Activated T-cell treated with anti-CD3 and anti-CD28 coated beads, Interleukin-2, amount 50 U/mL, for 4 hours (primary cell): ENCODE measurements around the gene INPP5K. TPM values are rescaled to one million over a fixed set of nuclear protein-coding genes. Genes with fewer than 3 reads are reported as not detected.

ENCODE experiments used
- ATAC-seq, 2 donors: fragments of 200-7000 bp; cut with Tn5 transposase; one replicate each; pipeline ENCODE4 v1.10.0; 2021
- DNase-seq: peaks from one replicate; pipeline ENCODE4 v3.0.0-alpha.2; 2020
- H3K27me3 Mint-ChIP-seq: one replicate; pipeline ENCODE4 v1.8.0; 2021; ENCODE audit warnings: low read depth, mixed read lengths
- H3K36me3 Mint-ChIP-seq: one replicate; pipeline ENCODE4 v1.8.0; 2022; ENCODE audit warnings: mixed read lengths; ENCODE audit not compliant: insufficient read depth
- H3K4me1 Mint-ChIP-seq: one replicate; pipeline ENCODE4 v1.8.0; 2021; ENCODE audit warnings: low read depth, mixed read lengths
- H3K4me3 Mint-ChIP-seq: one replicate; pipeline ENCODE4 v1.8.0; 2021; ENCODE audit warnings: mild to moderate bottlenecking, moderate library complexity, mixed read lengths
- H3K9me3 Mint-ChIP-seq: one replicate; pipeline ENCODE4 v1.8.0; 2021; ENCODE audit warnings: mixed read lengths
- total RNA-seq, 3 donors: library from RNA; stranded (reverse); gene quantifications; one replicate each; pipeline ENCODE4 v1.2.1, GENCODE V29; 2021

INPP5K gene
- total RNA-seq, 3 donors from 2014 or later = 21.6 to 30.0 (median 22.8) TPM

DNA sequence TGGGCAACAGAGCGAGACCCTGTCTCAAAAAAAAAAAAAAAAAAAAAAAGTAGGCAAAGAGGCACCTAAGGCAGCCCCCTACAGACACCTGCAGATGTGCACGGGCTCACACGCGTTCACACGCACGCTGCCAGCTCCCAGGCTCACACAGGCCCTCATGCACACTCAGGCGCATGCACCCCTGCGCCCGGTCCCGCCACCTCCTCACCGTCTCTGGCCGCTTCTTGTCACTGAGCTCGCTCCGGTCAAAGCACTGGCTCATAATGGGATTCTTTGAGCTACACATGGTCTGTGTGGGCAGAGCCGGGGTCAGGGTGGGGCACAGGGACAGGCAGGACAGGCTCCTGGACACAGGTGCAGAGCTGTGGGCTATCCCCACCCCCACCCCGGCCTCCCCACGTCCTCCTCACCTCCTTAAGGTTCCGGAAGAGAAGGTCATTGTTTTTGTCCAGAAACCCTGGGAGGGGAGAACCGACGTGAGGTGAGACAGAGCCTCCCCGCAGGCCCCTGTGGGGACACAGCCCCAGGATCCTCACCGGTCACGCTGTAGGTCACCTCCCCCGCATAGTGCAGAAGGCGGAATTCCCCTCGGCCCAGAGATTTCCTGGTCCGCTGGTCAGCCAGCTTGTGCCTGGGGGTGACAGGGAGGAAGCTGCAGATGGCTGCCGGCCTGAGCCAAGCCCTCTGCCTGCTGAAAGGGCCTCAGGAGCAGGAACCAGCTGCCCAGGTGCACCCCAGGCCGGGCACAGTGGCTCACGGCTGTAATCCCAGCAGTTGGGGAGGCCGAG, 41.8 kb downstream of the INPP5K start:
- Mint-ChIP-seq H3K4me3 (no peak overlapping the region), H3K27me3 (no peaks in the 10 kb centered on the region), H3K4me1 (peaks cover 19% of the 10 kb centered on the region), H3K36me3 (peaks cover 5% of the 10 kb centered on the region), H3K9me3 (no peaks in the 10 kb centered on the region)
- no peak for ATAC-seq
- DNase-seq = no peak

DNA sequence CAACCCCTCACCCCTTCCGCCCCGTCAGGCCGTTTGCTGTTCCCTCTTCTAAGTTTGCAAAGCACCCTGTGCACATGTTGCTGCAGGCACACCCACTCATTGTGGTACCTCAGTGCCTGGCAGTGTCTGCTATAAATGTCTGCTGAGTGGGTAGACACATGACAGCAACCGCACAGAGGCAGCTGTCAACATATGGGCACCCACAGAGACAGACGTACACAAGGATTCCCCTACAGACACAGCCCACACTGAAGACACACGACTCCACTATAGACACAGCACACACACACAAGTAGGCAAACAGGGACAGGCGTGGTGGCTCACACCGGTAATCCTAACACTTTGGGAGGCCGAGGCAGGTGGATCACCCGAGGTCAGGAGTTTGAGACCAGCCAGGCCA, 42.6 kb downstream of the INPP5K start:
- H3K4me1 Mint-ChIP-seq = peaks cover 19% of the 10 kb centered on the region
- no peaks in the 10 kb centered on the region for H3K27me3 Mint-ChIP-seq
- DNase-seq = peak; percentile 39
- no peaks in the 10 kb centered on the region for H3K9me3 Mint-ChIP-seq
- peak; percentile 77 to 83 for ATAC-seq
- peaks cover 11% of the 10 kb centered on the region for H3K36me3 Mint-ChIP-seq
- no peak overlapping the region for H3K4me3 Mint-ChIP-seq

GRCh38 chr17:1473170-1473569, 43.2 kb downstream of the INPP5K start:
- DNase-seq = no peak
- no peak overlapping the region for H3K4me3 Mint-ChIP-seq
- H3K36me3 Mint-ChIP-seq = peaks cover 16% of the 10 kb centered on the region
- H3K9me3 Mint-ChIP-seq = no peaks in the 10 kb centered on the region
- peak; percentile 42 to 44 for ATAC-seq
- H3K4me1 Mint-ChIP-seq = peaks cover 19% of the 10 kb centered on the region
- H3K27me3 Mint-ChIP-seq = no peaks in the 10 kb centered on the region

GRCh38 chr17:1471911-1472821, 44.2 kb downstream of the INPP5K start:
- Mint-ChIP-seq H3K4me3 (no peak overlapping the region), H3K4me1 (peaks cover 19% of the 10 kb centered on the region), H3K27me3 (no peaks in the 10 kb centered on the region), H3K36me3 (peaks cover 13% of the 10 kb centered on the region), H3K9me3 (no peaks in the 10 kb centered on the region)
- DNase-seq (no peak), ATAC-seq (no peak)

- peaks cover 19% of the 10 kb centered on the region for H3K4me1 Mint-ChIP-seq
- no peak overlapping the region for H3K4me3 Mint-ChIP-seq
- DNase-seq = no peak
- H3K9me3 Mint-ChIP-seq = no peaks in the 10 kb centered on the region
- no peaks in the 10 kb centered on the region for H3K27me3 Mint-ChIP-seq
- H3K36me3 Mint-ChIP-seq = peaks cover 13% of the 10 kb centered on the region
- no peak for ATAC-seq
Measured at GRCh38 chr17:1471490-1471889, 44.9 kb downstream of the INPP5K start.

DNA sequence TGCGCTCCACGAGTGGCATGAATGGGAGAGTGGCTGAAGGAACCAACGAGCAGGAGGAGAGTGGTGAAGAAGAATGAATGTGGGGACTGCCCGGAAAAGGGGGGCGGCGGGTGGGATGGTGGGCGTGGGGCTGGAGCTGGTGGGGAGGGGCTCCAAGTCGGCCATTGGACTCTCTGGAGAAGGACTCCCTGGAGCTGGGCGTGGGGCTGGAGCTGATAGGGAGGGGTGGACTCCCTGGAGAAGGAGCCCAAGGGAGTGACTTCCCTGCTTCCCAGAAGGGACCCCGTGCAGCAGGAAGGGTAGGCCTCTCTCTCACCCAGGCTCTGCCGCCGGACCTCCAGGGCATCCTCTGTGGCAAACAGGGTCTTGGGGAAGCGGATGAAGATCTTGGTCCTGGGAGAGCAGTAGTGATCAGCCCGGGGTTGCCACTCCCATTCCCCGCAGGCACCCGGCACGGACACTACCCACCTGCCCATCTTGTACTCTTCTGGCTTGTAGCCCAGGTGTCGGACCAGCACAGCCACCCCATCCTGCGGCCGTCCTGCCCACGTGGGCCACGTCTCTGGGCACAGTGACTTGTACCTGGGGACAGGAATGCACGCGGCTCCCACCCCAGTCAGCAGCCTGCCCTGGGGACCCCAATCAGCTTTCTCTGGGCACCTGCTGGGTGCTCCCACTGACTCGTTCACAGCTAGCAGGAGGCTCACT, 45.5 kb downstream of the INPP5K start:
- ATAC-seq (no peak), DNase-seq (no peak)
- no peaks in the 10 kb centered on the region for H3K9me3 Mint-ChIP-seq
- peaks cover 13% of the 10 kb centered on the region for H3K36me3 Mint-ChIP-seq
- H3K27me3 Mint-ChIP-seq = no peaks in the 10 kb centered on the region
- peaks cover 19% of the 10 kb centered on the region for H3K4me1 Mint-ChIP-seq
- no peak overlapping the region for H3K4me3 Mint-ChIP-seq

DNA sequence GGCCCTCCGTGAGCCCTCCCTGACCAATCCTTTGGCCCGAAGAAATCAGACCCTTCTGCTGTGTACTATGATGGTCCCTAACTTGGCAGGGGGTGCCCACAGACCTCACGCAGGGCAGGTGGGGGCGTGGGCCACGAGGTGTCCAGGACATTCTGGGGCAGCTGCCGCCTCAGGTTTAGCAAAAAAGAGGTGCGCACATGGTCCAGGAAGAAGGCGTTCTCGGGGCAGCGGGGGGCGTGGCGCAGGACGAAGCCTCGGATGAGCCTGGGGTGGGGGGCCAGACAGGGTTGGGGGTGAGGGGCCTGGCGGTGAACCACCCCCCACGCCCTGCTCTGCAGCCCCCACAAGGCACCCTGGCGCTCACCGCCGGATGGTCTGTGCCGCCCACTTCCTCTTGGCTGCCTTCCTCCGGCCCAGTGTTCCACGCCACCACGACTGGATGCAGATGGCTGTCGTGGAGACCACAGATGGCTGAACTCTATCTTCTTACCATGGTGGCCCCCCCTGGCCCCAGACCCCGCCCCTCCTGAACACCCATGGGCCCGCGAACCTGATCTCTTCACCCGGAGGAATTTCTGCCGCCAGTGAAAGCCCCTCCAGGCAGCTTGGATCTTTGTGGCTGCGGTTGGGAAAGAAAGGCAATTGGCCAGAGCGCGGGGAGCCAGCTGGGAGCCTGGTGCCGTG, 46.2 kb downstream of the INPP5K start:
- Mint-ChIP-seq H3K4me1 (peaks cover 19% of the 10 kb centered on the region), H3K27me3 (no peaks in the 10 kb centered on the region), H3K36me3 (peaks cover 13% of the 10 kb centered on the region), H3K9me3 (no peaks in the 10 kb centered on the region), H3K4me3 (no peak overlapping the region)
- ATAC-seq (no peak), DNase-seq (no peak)

- ATAC-seq = no peak
- Mint-ChIP-seq H3K36me3 (peaks cover 15% of the 10 kb centered on the region), H3K4me1 (peaks cover 16% of the 10 kb centered on the region), H3K27me3 (no peaks in the 10 kb centered on the region), H3K4me3 (no peak overlapping the region), H3K9me3 (no peaks in the 10 kb centered on the region)
- no peak for DNase-seq
Measured at GRCh38 chr17:1469231-1469852, 47.1 kb downstream of the INPP5K start.

DNA sequence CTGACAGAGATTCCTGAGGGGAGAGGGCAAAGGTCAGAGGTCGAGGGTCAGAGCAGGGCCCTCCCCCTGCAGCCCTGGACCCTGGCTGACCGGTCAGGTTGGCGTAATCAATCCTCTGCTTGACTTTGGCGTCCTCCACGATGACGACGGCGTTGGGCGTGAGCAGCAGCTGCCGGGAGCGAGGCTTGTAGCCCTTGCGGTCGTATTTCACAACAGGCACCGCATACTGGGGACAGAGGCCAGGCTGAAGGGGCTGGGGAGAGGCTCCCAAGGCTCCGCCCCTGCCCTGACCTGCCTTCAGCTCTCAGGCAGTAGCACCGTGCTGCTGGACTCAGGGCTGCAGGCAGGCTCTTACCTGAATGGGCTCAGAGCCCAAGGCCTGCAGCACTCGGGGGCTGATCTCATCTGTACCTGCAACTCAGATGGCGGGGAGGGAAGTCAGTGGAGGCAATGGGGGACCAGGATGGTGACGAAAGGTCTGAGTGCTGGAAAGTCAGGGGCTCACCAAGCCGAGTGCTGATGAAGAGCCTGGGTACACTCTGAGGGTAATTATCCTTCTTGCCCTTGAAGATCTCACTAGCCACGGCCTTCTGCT, 48.4 kb downstream of the INPP5K start:
- H3K4me1 Mint-ChIP-seq = peaks cover 13% of the 10 kb centered on the region

GRCh38 chr17:1467258-1467657, 49.2 kb downstream of the INPP5K start:
- H3K4me1 Mint-ChIP-seq = peaks cover 15% of the 10 kb centered on the region
- DNase-seq (no peak), ATAC-seq (no peak)
- H3K4me3 Mint-ChIP-seq = no peak overlapping the region
- peaks cover 13% of the 10 kb centered on the region for H3K36me3 Mint-ChIP-seq
- no peaks in the 10 kb centered on the region for H3K9me3 Mint-ChIP-seq
- H3K27me3 Mint-ChIP-seq = peaks cover 2% of the 10 kb centered on the region

More for the DNA sequence above, 48.4 kb downstream of the INPP5K start:
- peaks cover 13% of the 10 kb centered on the region for H3K36me3 Mint-ChIP-seq
- no peaks in the 10 kb centered on the region for H3K9me3 Mint-ChIP-seq
- no peak for DNase-seq
- ATAC-seq = no peak
- H3K4me3 Mint-ChIP-seq = no peak overlapping the region
- peaks cover under 1% of the 10 kb centered on the region for H3K27me3 Mint-ChIP-seq

- H3K9me3 Mint-ChIP-seq = no peaks in the 10 kb centered on the region
- ATAC-seq (no peak), DNase-seq (no peak)
- no peak overlapping the region for H3K4me3 Mint-ChIP-seq
- H3K36me3 Mint-ChIP-seq = peaks cover 10% of the 10 kb centered on the region
- H3K27me3 Mint-ChIP-seq = peaks cover 8% of the 10 kb centered on the region
- peaks cover 36% of the 10 kb centered on the region for H3K4me1 Mint-ChIP-seq
Measured at GRCh38 chr17:1464186-1464585, 52.2 kb downstream of the INPP5K start.

DNA sequence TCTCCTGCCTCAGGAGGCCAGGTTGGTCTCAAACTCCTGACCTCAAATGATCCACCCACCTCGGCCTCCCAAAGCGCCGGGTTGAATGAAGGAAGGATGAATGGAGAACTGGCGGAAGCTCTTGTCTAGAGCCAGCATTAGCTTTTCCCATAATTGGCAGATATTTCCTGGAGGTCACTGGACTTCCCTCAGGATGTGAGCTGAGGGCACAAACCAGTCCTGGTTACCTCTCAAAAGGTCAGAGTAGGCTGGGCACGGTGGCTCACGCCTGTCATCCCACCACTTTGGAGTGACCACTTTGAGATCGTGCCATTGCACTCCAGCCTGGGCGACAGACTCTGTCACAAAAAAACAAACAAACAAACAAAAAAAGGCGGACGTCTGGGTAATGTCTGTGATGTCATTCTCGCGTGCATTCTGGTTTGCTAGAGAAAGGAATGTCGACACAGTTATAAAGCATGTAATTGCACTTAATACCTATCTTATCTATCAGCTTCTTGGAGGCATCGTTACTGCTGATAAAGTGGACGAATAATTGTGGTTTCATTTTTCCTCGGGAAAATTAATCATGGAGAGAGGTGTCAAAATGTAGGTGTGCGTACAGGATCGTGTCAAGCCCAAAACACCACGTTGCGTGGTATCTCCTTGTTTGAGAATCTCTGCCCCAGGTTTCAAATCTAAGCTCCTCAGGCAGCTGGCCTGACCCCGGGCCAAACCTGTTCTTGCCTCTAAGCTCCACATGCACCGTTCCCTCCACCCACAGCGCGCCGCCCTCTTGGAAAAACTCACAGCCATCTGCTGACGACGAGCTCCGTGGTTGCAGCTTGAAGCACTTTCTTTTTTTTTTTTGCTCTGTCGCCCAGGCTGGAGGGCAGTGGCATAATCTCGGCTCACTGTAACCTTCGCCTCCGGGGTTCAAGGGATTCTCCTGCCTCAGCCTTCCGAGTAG, 54.0 kb downstream of the INPP5K start:
- Mint-ChIP-seq H3K4me1 (peaks cover 36% of the 10 kb centered on the region), H3K36me3 (peaks cover 2% of the 10 kb centered on the region), H3K27me3 (peaks cover 8% of the 10 kb centered on the region), H3K4me3 (peak overlapping the region; percentile 41), H3K9me3 (no peaks in the 10 kb centered on the region)
- DNase-seq = no peak
- ATAC-seq = no peak
